Esophagus muscularis mucosa (tissue), 4 donors: ENCODE data around the gene NCOA7.

ENCODE experiments used
- EP300 ChIP-seq: sonication (generic); formaldehyde crosslinking; IDR thresholded peaks from one replicate; pipeline ENCODE4 v1.6.1; 2017; ENCODE audit warnings: antibody characterized with exemption
- POLR2A ChIP-seq: fragments of 450-650 bp; IDR thresholded peaks from one replicate; pipeline ENCODE4 v1.6.1; 2017; ENCODE audit warnings: antibody characterized with exemption, moderate library complexity, mild to moderate bottlenecking, low read depth
- TF ChIP-seq, protein P1 (sequence below), 3 experiments: fragments of 200-600 bp in 2 of 3; fragments of 450-650 bp in 1 of 3; sonication (generic) in 2 of 3; IDR thresholded peaks; one replicate each; pipeline ENCODE4 v1.5.1; 2017 to 2019; ENCODE audit warnings: antibody characterized with exemption in 3 of 3, mild to moderate bottlenecking in 2 of 3, moderate library complexity in 1 of 3

DNA sequence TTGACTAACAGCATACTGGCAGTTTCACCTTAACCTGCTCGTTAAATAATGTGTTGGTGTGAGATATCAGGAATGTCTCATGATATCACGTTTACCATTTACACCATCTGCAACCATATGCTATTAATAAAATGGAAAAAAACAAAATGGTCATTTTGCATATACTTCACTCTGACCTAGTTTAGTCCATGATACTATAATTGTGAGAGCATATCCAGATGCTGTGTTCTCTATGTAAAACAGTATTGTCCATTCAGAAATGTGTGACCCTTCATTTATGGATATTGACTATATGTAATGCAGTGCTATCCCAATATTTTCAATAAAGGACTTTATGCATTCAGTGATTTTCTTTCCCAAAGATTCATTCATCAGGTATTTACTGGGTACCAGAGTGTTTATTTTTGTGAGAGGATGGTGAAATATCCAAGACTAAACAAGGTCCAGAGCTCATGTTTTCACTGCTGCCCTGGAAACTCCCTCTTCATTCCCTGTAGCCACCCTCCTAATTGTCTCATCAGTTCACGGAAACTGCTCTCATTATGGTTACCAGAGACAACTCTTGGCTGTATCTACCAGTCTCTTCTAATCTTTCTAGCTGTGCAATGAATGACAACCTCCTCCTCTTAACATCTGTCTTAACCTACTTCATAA, 140.1 kb downstream of the NCOA7 start:
- TF ChIP-seq, protein P1, sequence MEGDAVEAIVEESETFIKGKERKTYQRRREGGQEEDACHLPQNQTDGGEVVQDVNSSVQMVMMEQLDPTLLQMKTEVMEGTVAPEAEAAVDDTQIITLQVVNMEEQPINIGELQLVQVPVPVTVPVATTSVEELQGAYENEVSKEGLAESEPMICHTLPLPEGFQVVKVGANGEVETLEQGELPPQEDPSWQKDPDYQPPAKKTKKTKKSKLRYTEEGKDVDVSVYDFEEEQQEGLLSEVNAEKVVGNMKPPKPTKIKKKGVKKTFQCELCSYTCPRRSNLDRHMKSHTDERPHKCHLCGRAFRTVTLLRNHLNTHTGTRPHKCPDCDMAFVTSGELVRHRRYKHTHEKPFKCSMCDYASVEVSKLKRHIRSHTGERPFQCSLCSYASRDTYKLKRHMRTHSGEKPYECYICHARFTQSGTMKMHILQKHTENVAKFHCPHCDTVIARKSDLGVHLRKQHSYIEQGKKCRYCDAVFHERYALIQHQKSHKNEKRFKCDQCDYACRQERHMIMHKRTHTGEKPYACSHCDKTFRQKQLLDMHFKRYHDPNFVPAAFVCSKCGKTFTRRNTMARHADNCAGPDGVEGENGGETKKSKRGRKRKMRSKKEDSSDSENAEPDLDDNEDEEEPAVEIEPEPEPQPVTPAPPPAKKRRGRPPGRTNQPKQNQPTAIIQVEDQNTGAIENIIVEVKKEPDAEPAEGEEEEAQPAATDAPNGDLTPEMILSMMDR (IDR thresholded peaks at IDR 0.05), result no peak
- no peak for TF ChIP-seq POLR2A
- no peak for TF ChIP-seq EP300
